GM18520 (cell line): Measurements from ENCODE around the gene GNG10.
"Not testable (repeated sequence)": the region's sequence is repeated elsewhere in the genome, so short reads cannot be mapped to it uniquely, and the experiment has no call there.

Experiments used
- ATAC-seq: cut with Tn5 transposase; IDR thresholded peaks from one replicate; pipeline ENCODE4 v1.9.1; 2021; ENCODE audit not compliant: unreplicated experiment

The GNG10 gene

GRCh38 chr9:111649016-111649415, 12.4 kb upstream of the GNG10 start:
- no peak for ATAC-seq

- no peak for ATAC-seq
Observed at GRCh38 chr9:111657051-111657450, 4.4 kb upstream of the GNG10 start.

GRCh38 chr9:111658943-111659342, 2.5 kb upstream of the GNG10 start:
- ATAC-seq = no peak

- no peak for ATAC-seq
Observed at GRCh38 chr9:111659691-111660090, 1.7 kb upstream of the GNG10 start.

GRCh38 chr9:111661802-111662521, 557 bp downstream of the GNG10 start:
- peak; percentile 19 for ATAC-seq

- no peak for ATAC-seq
Observed at GRCh38 chr9:111662576-111663300, 1.3 kb downstream of the GNG10 start.

GRCh38 chr9:111663301-111663823, 2.0 kb downstream of the GNG10 start:
- ATAC-seq = no peak

GRCh38 chr9:111668026-111668573, 6.7 kb downstream of the GNG10 start:
- no peak for ATAC-seq

- not testable (repeated sequence) for ATAC-seq
Observed at GRCh38 chr9:111668601-111669000, 7.2 kb downstream of the GNG10 start.

GRCh38 chr9:111674319-111674718, 12.9 kb downstream of the GNG10 start:
- no peak for ATAC-seq

- no peak for ATAC-seq
Observed at GRCh38 chr9:111676116-111676515, 14.7 kb downstream of the GNG10 start.

- no peak for ATAC-seq
Observed at GRCh38 chr9:111678293-111678692, 16.9 kb downstream of the GNG10 start.

GRCh38 chr9:111679199-111679598, 17.8 kb downstream of the GNG10 start:
- no peak for ATAC-seq

- no peak for ATAC-seq
Observed at GRCh38 chr9:111683392-111683791, 22.0 kb downstream of the GNG10 start.

GRCh38 chr9:111691672-111692329, 30.4 kb downstream of the GNG10 start:
- ATAC-seq = no peak

GRCh38 chr9:111696796-111697195, 35.4 kb downstream of the GNG10 start:
- ATAC-seq = no peak

- no peak for ATAC-seq
Observed at GRCh38 chr9:111700776-111701175, 39.4 kb downstream of the GNG10 start.

GRCh38 chr9:111704503-111704902, 43.1 kb downstream of the GNG10 start:
- ATAC-seq = no peak

GRCh38 chr9:111711548-111711947, 50.1 kb downstream of the GNG10 start:
- ATAC-seq = no peak

- ATAC-seq = no peak
Observed at GRCh38 chr9:111712369-111712768, 51.0 kb downstream of the GNG10 start.

GRCh38 chr9:111715471-111715870, 54.1 kb downstream of the GNG10 start:
- ATAC-seq = no peak
